Heart left ventricle (tissue), 16 donors: ENCODE measurements around the gene NDUFS1. TPM values are rescaled to one million over a fixed set of nuclear protein-coding genes. Genes with fewer than 3 reads are reported as not detected.

Experiments
- ATAC-seq, 4 donors: fragments of 200-7000 bp; cut with Tn5 transposase; one replicate each; pipeline ENCODE4 v1.9.1; 2020 to 2022; ENCODE audit warnings: moderate library complexity in 4 of 4, mild to moderate bottlenecking in 3 of 4, moderate number of reproducible peaks in 1 of 4
- DNase-seq, 5 donors: peaks; one replicate each; pipeline ENCODE4 v3.0.0-alpha.2; 2020
- H3K27ac ChIP-seq, 12 donors: fragments of 200-600 bp; sonication (generic) in 4 of 12; one replicate each; pipeline versions ENCODE4 v1.5.0 to v1.8.0; 2016 to 2022; ENCODE audit warnings: mild to moderate bottlenecking in 2 of 12
- H3K27me3 ChIP-seq, 9 donors: fragments of 200-600 bp; sonication (generic) in 2 of 9; one replicate each; pipeline versions ENCODE4 v1.5.1 to v1.8.0; 2016 to 2022; ENCODE audit warnings: mild to moderate bottlenecking in 3 of 9
- H3K36me3 ChIP-seq, 9 donors: fragments of 200-600 bp; sonication (generic) in 2 of 9; one replicate each; pipeline versions ENCODE4 v1.5.0 to v1.8.0; 2018 to 2022; ENCODE audit warnings: mild to moderate bottlenecking in 2 of 9
- H3K4me1 ChIP-seq, 12 donors: fragments of 200-600 bp; sonication (generic) in 4 of 12; one replicate each; pipeline versions ENCODE4 v1.5.0 to v1.8.0; 2016 to 2022; ENCODE audit warnings: mild to moderate bottlenecking in 3 of 12
- H3K4me3 ChIP-seq, 12 donors: fragments of 200-600 bp; sonication (generic) in 4 of 12; one replicate each; pipeline versions ENCODE4 v1.5.0 to v1.8.0; 2017 to 2022; ENCODE audit warnings: mild to moderate bottlenecking in 9 of 12, moderate library complexity in 4 of 12
- H3K9me3 ChIP-seq, 12 donors: fragments of 200-600 bp; sonication (generic) in 4 of 12; one replicate each; pipeline versions ENCODE4 v1.5.0 to v1.8.0; 2016 to 2022; ENCODE audit warnings: mild to moderate bottlenecking in 1 of 12
- CTCF ChIP-seq, 12 donors: fragments of 200-600 bp; sonication (generic) in 4 of 12; IDR thresholded peaks; one replicate each; pipeline versions ENCODE4 v1.5.0 to v1.8.0; 2018 to 2022; ENCODE audit warnings: antibody characterized with exemption in 12 of 12, mild to moderate bottlenecking in 5 of 12
- POLR2A ChIP-seq, 2 donors: fragments of 450-650 bp; IDR thresholded peaks; one replicate each; pipeline ENCODE4 v1.6.1; 2017; ENCODE audit warnings: antibody characterized with exemption in 2 of 2, mild to moderate bottlenecking in 2 of 2, moderate library complexity in 2 of 2
- WGBS, 4 donors: extraction: QIAGEN DNeasy Blood & Tissue Kit in 2 of 4; methylation state at CpG; one replicate each; pipeline versions ENCODE4 v1.1.5 to v1.1.7; 2013 to 2018; 5-methylcytosine and 5-hydroxymethylcytosine counted together
- intact Hi-C, 10 donors: fragments of 100-400 bp; cut with DNase I; formaldehyde crosslinking; loops; one replicate each; pipeline versions ENCODE4 v1.11.1 to v1.14.2; 2022
- polyA plus RNA-seq, 2 donors: library from polyadenylated mRNA; stranded (reverse); fragments of 200-250 nt; gene quantifications; one replicate each; pipeline ENCODE4 v1.2.3, GENCODE V29; 2013
- total RNA-seq, 9 donors: library from RNA; depleted of rRNA in 2 of 9; stranded (reverse); fragments of >200 nt in 2 of 9; fragmentation: NEBNext Ultra II Directional in 3 of 9; extraction: Animal tissue kit (Norgen Biotek cat#: 25700) in 3 of 9; gene quantifications; one replicate each; pipeline versions ENCODE4 v1.1.0 to v1.2.4, GENCODE V29; 2016 to 2023
- donor health status: ischemic (EF 13 %, LVEDD 7.1; RV severe dilation, severe dysfunction).
- donor health status: healthy with polysubstance abuse.
- donor health status: DM: no; HTN: yes; CAD: no.
- donor health status: DM: no; HTN: no; CAD: no.
- donor health status: ischemic (EF 25% LVEDD 6.9; RV normal size, moderate dysfunction).
- donor health status: ischemic (EF 25% LVEDD 5.7; RV mildly dilated, moderate dysfunction).
- donor health status: healthy.
- donor health status: DM: yes; HTN: yes; CAD: no.
- donor health status: ischemic (EF 35%, LVEDD 5.7; RV mildly dilated, moderate dysfunction).
- donor health status: nonischemic (EF 11% LVEDD 7.7; RV severe dilation, severe dysfunction).
- donor health status: DM: yes; HTN: yes; CAD: no.
- donor health status: PGD.
- donor health status: ischemic (EF 29% LVEDD 5.4; RV normal size, mild dysfunction).
- donor health status: nonischemic (EF 23%, LVEDD 6.1; RV moderate dilation, normal function).

The NDUFS1 gene
- total and polyA plus RNA-seq, 11 donors = 97.0 to 804 (median 489) TPM

GRCh38 chr2:206084439-206084869, 74.8 kb downstream of the NDUFS1 start:
- Histone ChIP-seq H3K36me3 (no peaks in the 10 kb centered on the region), H3K4me1 (peaks cover 0 to 37% (median 22%) of the 10 kb centered on the region in 12 donors), H3K4me3 (peak overlapping the region; percentile 72 to 95 (median 90)), H3K27ac (peak overlapping the region; percentile 94 to 100 (median 99)), H3K27me3 (no peaks in the 10 kb centered on the region), H3K9me3 (no peaks in the 10 kb centered on the region)
- ATAC-seq (peak; percentile 64 to 84 (median 70)), DNase-seq (peak; percentile 62 to 84 (median 79))
- WGBS, 4 donors = 0 to 1% (median 1%) methylated on average over 9 to 10 of the region's 10 CpGs
- TF ChIP-seq CTCF (IDR thresholded peaks at IDR 0.05) = peak in 1 of 12 donors; percentile 2
- TF ChIP-seq POLR2A (IDR thresholded peaks at IDR 0.05) = peak in 1 of 2 donors; percentile 80
- intact Hi-C loops = loop anchor here in 1 of 10 donors (2.0 kb wide), 1 partner anchor 74 kb away; the partner anchor contains the start of genes EEF1B2 and NDUFS1

GRCh38 chr2:206083602-206084438, 75.4 kb downstream of the NDUFS1 start:
- Histone ChIP-seq H3K27me3 (no peaks in the 10 kb centered on the region), H3K27ac (peak overlapping the region; percentile 94 to 100 (median 99)), H3K4me1 (peaks cover 0 to 37% (median 22%) of the 10 kb centered on the region in 12 donors), H3K36me3 (no peaks in the 10 kb centered on the region), H3K4me3 (peak overlapping the region; percentile 72 to 95 (median 90)), H3K9me3 (no peaks in the 10 kb centered on the region)
- DNase-seq = no peak
- ATAC-seq = no peak
- WGBS, 4 donors = 8 to 12% (median 10%) methylated on average over 14 of the region's 14 CpGs
- TF ChIP-seq CTCF (IDR thresholded peaks at IDR 0.05) = no peak
- no peak for TF ChIP-seq POLR2A (IDR thresholded peaks at IDR 0.05)
- intact Hi-C loops = loop anchor here in 1 of 10 donors (2.0 kb wide), 1 partner anchor 75 kb away; the partner anchor contains the start of genes EEF1B2 and NDUFS1

DNA sequence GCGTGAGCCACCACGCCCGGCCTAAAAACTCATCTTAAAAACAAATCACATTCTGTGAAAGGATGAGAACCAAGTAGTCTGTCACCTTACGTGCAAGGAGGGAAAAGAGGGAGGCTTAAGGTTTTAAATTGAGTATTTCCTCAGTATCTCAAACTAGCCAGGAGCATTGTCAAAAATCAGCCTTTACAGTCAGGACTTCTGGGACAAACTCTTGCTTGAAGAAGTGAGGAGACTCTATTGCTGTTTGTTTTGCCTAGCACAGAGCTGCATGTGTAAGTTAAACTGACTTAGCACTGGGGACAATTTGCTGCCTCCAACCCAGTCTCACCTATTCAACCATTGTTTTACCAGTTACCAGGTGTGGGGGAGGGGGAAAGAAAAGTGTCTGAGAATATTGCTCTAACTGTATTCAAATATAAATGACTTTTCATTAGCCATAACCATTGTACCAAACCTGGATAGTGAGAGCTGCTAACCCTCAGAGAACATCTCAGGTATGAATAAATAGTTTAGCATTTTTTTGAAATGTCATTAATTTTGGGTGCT, 76.9 kb downstream of the NDUFS1 start:
- Histone ChIP-seq H3K4me3 (no peak overlapping the region), H3K27me3 (no peaks in the 10 kb centered on the region), H3K9me3 (no peaks in the 10 kb centered on the region), H3K27ac (no peak overlapping the region), H3K4me1 (peaks cover 0 to 28% (median 13%) of the 10 kb centered on the region in 12 donors), H3K36me3 (no peaks in the 10 kb centered on the region)
- intact Hi-C loops = no loop called here
- TF ChIP-seq POLR2A (IDR thresholded peaks at IDR 0.05) (no peak), CTCF (IDR thresholded peaks at IDR 0.05) (no peak)
- no peak for DNase-seq
- WGBS, 4 donors = 97 to 100% (median 98%) methylated on average over 4 of the region's 4 CpGs
- ATAC-seq = no peak

DNA sequence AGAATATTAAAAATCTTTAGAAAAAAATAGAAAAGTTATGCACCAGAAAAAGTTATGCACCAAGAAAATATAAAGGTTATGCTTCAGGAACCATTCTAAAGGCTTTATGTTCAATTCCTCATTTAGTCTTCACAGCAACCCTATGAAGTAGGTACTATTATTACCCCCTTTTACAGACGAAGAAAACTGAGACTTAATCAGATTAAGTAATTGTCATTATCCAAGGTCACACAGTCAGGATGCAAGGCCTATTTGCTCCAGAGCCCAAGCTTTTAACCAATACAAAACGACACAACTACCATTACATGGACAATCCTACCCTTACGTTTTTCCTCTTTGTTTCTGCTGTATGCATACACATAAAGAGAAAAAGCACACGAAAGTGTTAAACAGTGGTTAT, 78.3 kb downstream of the NDUFS1 start:
- WGBS, 4 donors = 82 to 86% (median 83%) methylated on average over 4 of the region's 4 CpGs

More for the DNA sequence above, 78.3 kb downstream of the NDUFS1 start:
- Histone ChIP-seq H3K4me1 (peaks cover 0 to 21% (median 9%) of the 10 kb centered on the region in 12 donors), H3K36me3 (no peaks in the 10 kb centered on the region), H3K4me3 (no peak overlapping the region), H3K9me3 (no peaks in the 10 kb centered on the region), H3K27ac (no peak overlapping the region), H3K27me3 (no peaks in the 10 kb centered on the region)
- intact Hi-C loops = no loop called here
- no peak for ATAC-seq
- DNase-seq = no peak
- TF ChIP-seq POLR2A (IDR thresholded peaks at IDR 0.05) (no peak), CTCF (IDR thresholded peaks at IDR 0.05) (no peak)
